Neural progenitor cell (in vitro differentiated cells): ENCODE data around the gene ARHGEF5.
"Not testable (repeated sequence)": the region's sequence is repeated elsewhere in the genome, so short reads cannot be mapped to it uniquely, and the experiment has no call there.

Experiments
- EZH2 ChIP-seq: fragments of 200-600 bp; sonication (generic); IDR thresholded peaks from 2 replicates; pipeline ENCODE4 v1.6.1; 2017; ENCODE audit warnings: antibody characterized with exemption, mild to moderate bottlenecking, moderate library complexity
- TF ChIP-seq, protein P1 (sequence below): fragments of 200-600 bp; sonication (generic); IDR thresholded peaks from 2 replicates; pipeline ENCODE4 v1.5.1; 2017; ENCODE audit warnings: antibody characterized with exemption, mild to moderate bottlenecking

DNA sequence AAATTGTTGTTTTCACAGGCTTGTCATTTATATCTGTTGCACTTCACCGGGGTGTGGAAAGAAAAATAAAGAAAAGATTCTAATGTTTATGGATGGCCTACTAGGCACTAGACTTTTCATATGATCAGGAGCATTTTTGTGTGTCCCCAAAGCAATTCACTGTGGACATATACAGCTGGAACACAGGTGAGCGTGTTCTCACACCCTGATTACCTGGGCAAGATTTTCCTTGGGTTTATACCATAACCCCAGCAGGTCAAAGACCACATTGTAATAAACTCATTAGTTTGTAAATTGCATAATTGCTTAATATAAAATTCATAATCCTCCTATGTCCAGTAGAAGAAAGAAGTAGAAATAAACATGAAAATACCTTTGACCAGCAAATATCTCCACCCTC, 44.0 kb upstream of the ARHGEF5 start:
- TF ChIP-seq, protein P1, sequence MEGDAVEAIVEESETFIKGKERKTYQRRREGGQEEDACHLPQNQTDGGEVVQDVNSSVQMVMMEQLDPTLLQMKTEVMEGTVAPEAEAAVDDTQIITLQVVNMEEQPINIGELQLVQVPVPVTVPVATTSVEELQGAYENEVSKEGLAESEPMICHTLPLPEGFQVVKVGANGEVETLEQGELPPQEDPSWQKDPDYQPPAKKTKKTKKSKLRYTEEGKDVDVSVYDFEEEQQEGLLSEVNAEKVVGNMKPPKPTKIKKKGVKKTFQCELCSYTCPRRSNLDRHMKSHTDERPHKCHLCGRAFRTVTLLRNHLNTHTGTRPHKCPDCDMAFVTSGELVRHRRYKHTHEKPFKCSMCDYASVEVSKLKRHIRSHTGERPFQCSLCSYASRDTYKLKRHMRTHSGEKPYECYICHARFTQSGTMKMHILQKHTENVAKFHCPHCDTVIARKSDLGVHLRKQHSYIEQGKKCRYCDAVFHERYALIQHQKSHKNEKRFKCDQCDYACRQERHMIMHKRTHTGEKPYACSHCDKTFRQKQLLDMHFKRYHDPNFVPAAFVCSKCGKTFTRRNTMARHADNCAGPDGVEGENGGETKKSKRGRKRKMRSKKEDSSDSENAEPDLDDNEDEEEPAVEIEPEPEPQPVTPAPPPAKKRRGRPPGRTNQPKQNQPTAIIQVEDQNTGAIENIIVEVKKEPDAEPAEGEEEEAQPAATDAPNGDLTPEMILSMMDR: not testable (repeated sequence)
- TF ChIP-seq EZH2: not testable (repeated sequence)
